ENCODE measurements around the gene KIR3DL2. TPM values are rescaled to one million over a fixed set of nuclear protein-coding genes. Genes with fewer than 3 reads are reported as not detected.
"Not testable (repeated sequence)": the region's sequence is repeated elsewhere in the genome, so short reads cannot be mapped to it uniquely, and the experiment has no call there.

The KIR3DL2 gene
- total RNA-seq, 1 donor from 2014 or later = not detected

DNA sequence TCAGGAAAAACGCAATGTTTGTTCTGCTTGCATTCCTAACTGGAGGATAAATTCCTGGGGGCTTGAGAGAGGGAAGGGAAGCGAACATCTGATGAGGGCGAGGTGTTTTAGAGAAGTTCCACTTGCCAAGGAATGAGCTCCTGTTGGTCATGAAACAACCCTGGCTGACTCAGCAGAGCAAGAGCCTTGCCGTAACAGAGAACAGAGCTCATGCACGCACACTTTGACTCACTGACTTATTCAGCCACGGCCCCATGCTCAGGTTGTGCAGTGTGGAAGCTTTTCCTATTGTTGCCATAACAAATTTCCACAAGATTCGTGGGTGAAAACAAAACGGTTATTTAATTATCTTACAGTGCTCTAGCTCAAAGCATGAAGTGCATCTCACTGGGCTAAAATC is 7.1 kb upstream of the KIR3DL2 start:
- H3K27ac Mint-ChIP-seq; H3K4me3 ChIP-seq; H3F3A ChIP-seq (ENCODE audit: low read depth); DNase-seq (ENCODE audit: low spot score); H3K9ac ChIP-seq; H3K4me1 Mint-ChIP-seq; H3K79me2 ChIP-seq (ENCODE audit: low read depth); H3K27me3 ChIP-seq; H3K27me3 Mint-ChIP-seq (ENCODE audit: insufficient read depth, low read depth); H3K27ac ChIP-seq; H3K36me3 Mint-ChIP-seq; H2AFZ ChIP-seq (replicated peaks); H3K9me3 ChIP-seq (ENCODE audit: low read depth); H3K36me3 ChIP-seq; H3K4me2 ChIP-seq; H4K20me1 ChIP-seq (ENCODE audit: low read depth); H3K4me1 ChIP-seq; H3K4me3 Mint-ChIP-seq: not testable (repeated sequence)
- H3K9me3 Mint-ChIP-seq = peaks cover 11% of the 10 kb centered on the region

- no peak overlapping the region for H2AFZ ChIP-seq (replicated peaks)
- no peaks in the 10 kb centered on the region for H3K79me2 ChIP-seq (ENCODE audit: low read depth)
- no peaks in the 10 kb centered on the region for H3K4me1 ChIP-seq
- H3K27ac ChIP-seq = no peak overlapping the region
- H4K20me1 ChIP-seq (ENCODE audit: low read depth) = no peaks in the 10 kb centered on the region
- Mint-ChIP-seq H3K4me3 (no peak overlapping the region), H3K27me3 (ENCODE audit: insufficient read depth, low read depth) (peaks cover 3% of the 10 kb centered on the region), H3K9me3 (peaks cover 24% of the 10 kb centered on the region), H3K36me3 (no peaks in the 10 kb centered on the region), H3K27ac (no peak overlapping the region), H3K4me1 (no peaks in the 10 kb centered on the region)
- no peak for TF ChIP-seq EZH2phosphoT487 (IDR thresholded peaks at IDR 0.05)
- no peak for TF ChIP-seq CTCF (IDR thresholded peaks at IDR 0.05)
- no peak for TF ChIP-seq EZH2 (IDR thresholded peaks at IDR 0.05)
- no peak overlapping the region for H3K4me2 ChIP-seq
- no peaks in the 10 kb centered on the region for H3K36me3 ChIP-seq
- DNase-seq (ENCODE audit: low spot score) = no peak
- H3K9me3 ChIP-seq (ENCODE audit: low read depth) = no peaks in the 10 kb centered on the region
- H3K9ac ChIP-seq = no peak overlapping the region
- H3K4me3 ChIP-seq = no peak overlapping the region
- no peaks in the 10 kb centered on the region for H3F3A ChIP-seq (ENCODE audit: low read depth)
- no peaks in the 10 kb centered on the region for H3K27me3 ChIP-seq
Measured at GRCh38 chr19:54850930-54851329, 687 bp downstream of the KIR3DL2 start.

DNA sequence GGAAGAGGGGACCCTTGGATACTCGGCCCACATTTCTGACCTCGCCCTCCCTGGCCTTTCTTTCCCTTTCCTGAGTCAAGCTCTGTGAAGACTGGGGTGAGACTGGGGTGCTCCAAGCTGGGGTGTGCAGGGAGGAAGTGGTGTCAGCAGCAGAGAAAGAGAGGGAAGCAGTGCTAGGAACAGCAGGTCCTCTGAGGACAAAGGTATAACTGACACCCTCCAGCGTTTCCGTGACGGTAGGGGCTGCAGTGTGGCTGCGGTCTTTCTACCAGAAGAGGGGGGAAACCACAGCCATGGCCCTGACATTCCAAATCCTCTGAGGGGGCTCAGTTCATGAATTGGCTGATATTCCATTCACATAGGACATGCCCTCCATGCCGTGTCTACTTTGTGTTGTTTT is 1.1 kb downstream of the KIR3DL2 start:
- TF ChIP-seq CTCF (IDR thresholded peaks at IDR 0.05) (no peak), EZH2 (IDR thresholded peaks at IDR 0.05) (no peak), EZH2phosphoT487 (IDR thresholded peaks at IDR 0.05) (no peak)
- Mint-ChIP-seq H3K36me3 (no peaks in the 10 kb centered on the region), H3K27ac (no peak overlapping the region), H3K27me3 (ENCODE audit: insufficient read depth, low read depth) (peaks cover 3% of the 10 kb centered on the region), H3K4me3 (no peak overlapping the region), H3K9me3 (peaks cover 23% of the 10 kb centered on the region), H3K4me1 (no peaks in the 10 kb centered on the region)
- no peaks in the 10 kb centered on the region for H4K20me1 ChIP-seq (ENCODE audit: low read depth)
- no peak overlapping the region for H3K4me2 ChIP-seq
- H3K27ac ChIP-seq = no peak overlapping the region
- no peaks in the 10 kb centered on the region for H3K79me2 ChIP-seq (ENCODE audit: low read depth)
- no peak overlapping the region for H2AFZ ChIP-seq (replicated peaks)
- no peak overlapping the region for H3K9ac ChIP-seq
- no peaks in the 10 kb centered on the region for H3F3A ChIP-seq (ENCODE audit: low read depth)
- no peak for DNase-seq (ENCODE audit: low spot score)
- no peaks in the 10 kb centered on the region for H3K9me3 ChIP-seq (ENCODE audit: low read depth)
- H3K4me1 ChIP-seq = no peaks in the 10 kb centered on the region
- no peak overlapping the region for H3K4me3 ChIP-seq
- H3K27me3 ChIP-seq = no peaks in the 10 kb centered on the region
- H3K36me3 ChIP-seq = no peaks in the 10 kb centered on the region

DNA sequence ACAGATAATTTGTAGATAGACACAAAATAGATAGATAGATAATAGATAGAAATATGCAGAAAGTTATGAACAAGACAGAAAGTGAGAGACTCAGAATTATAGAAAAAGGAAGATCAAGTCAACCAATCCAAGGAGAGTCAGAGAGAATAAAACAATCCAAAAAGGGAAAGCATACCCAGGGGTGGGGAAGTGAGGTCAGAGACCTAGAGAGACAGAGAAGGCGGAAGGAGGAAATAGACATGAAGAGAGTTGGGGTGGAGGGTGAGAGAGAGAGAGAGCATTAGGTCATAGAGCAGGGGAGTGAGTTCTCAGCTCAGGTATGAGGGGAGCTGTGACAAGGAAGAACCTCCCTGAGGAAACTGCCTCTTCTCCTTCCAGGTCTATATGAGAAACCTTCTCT is 5.0 kb downstream of the KIR3DL2 start:
- H3F3A ChIP-seq (ENCODE audit: low read depth); H3K79me2 ChIP-seq (ENCODE audit: low read depth); H3K9me3 ChIP-seq (ENCODE audit: low read depth); H3K36me3 Mint-ChIP-seq; H3K36me3 ChIP-seq; H3K27me3 Mint-ChIP-seq (ENCODE audit: insufficient read depth, low read depth); DNase-seq (ENCODE audit: low spot score); H3K4me1 Mint-ChIP-seq; H3K4me3 ChIP-seq; H3K27ac Mint-ChIP-seq; H3K4me2 ChIP-seq; H2AFZ ChIP-seq (replicated peaks); H3K27ac ChIP-seq; H3K4me3 Mint-ChIP-seq; H4K20me1 ChIP-seq (ENCODE audit: low read depth); H3K4me1 ChIP-seq; H3K9ac ChIP-seq; H3K27me3 ChIP-seq: not testable (repeated sequence)
- H3K9me3 Mint-ChIP-seq = peaks cover 15% of the 10 kb centered on the region

GRCh38 chr19:54858476-54858875 is 8.2 kb downstream of the KIR3DL2 start:
- not testable (repeated sequence) for H3K9me3 ChIP-seq (ENCODE audit: low read depth); H3K9ac ChIP-seq; H4K20me1 ChIP-seq (ENCODE audit: low read depth); H3F3A ChIP-seq (ENCODE audit: low read depth); H3K27me3 Mint-ChIP-seq (ENCODE audit: insufficient read depth, low read depth); H3K36me3 ChIP-seq; H3K4me3 Mint-ChIP-seq; H2AFZ ChIP-seq (replicated peaks); H3K4me1 ChIP-seq; H3K27me3 ChIP-seq; H3K4me3 ChIP-seq; H3K36me3 Mint-ChIP-seq; H3K4me2 ChIP-seq; H3K9me3 Mint-ChIP-seq; H3K27ac ChIP-seq; H3K27ac Mint-ChIP-seq; DNase-seq (ENCODE audit: low spot score); H3K4me1 Mint-ChIP-seq; H3K79me2 ChIP-seq (ENCODE audit: low read depth)

DNA sequence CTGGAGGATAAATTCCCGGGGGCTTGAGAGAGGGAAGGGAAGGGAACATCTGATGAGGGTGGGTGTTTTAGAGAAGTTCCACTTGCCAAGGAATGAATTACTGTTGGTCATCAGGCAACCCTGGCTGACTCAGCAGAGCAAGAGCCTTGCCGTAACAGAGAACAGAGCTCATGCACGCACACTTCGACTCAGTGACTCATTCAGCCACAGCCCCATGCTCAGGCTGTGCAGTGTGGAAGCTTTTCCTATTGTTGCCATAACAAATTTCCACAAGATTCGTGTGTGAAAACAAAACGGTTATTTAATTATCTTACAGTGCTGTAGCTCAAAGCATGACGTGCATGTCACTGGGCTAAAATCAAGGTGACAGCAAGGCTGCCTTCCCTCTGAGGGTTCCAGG is 9.2 kb downstream of the KIR3DL2 start:
- H3F3A ChIP-seq (ENCODE audit: low read depth); H3K27ac ChIP-seq; H3K36me3 Mint-ChIP-seq; H3K79me2 ChIP-seq (ENCODE audit: low read depth); H4K20me1 ChIP-seq (ENCODE audit: low read depth); H3K36me3 ChIP-seq; H3K9me3 ChIP-seq (ENCODE audit: low read depth); H3K4me1 ChIP-seq; H3K27me3 ChIP-seq; H3K9ac ChIP-seq; H3K4me1 Mint-ChIP-seq; H3K4me3 Mint-ChIP-seq; H3K9me3 Mint-ChIP-seq; H3K4me2 ChIP-seq; H3K27me3 Mint-ChIP-seq (ENCODE audit: insufficient read depth, low read depth); H3K27ac Mint-ChIP-seq; H3K4me3 ChIP-seq; H2AFZ ChIP-seq (replicated peaks); DNase-seq (ENCODE audit: low spot score): not testable (repeated sequence)

DNA sequence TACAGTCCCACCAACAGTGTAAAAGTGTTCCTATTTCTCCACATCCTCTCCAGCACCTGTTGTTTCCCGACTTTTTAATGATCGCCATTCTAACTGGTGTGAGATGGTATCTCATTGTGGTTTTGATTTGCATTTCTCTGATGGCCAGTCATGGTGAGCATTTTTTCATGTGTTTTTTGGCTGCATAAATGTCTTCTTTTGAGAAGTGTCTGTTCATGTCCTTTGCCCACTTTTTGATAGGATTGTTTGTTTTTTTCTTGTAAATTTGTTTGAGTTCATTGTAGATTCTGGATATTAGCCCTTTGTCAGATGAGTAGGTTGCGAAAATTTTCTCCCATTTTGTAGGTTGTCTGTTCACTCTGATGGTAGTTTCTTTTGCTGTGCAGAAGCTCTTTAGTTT is 13.2 kb downstream of the KIR3DL2 start:
- not testable (repeated sequence) for H2AFZ ChIP-seq (replicated peaks); H3F3A ChIP-seq (ENCODE audit: low read depth); H4K20me1 ChIP-seq (ENCODE audit: low read depth); H3K36me3 Mint-ChIP-seq; H3K9ac ChIP-seq; H3K36me3 ChIP-seq; H3K4me1 ChIP-seq; H3K4me1 Mint-ChIP-seq; H3K9me3 ChIP-seq (ENCODE audit: low read depth); H3K27ac Mint-ChIP-seq; H3K4me3 ChIP-seq; H3K27me3 Mint-ChIP-seq (ENCODE audit: insufficient read depth, low read depth); H3K27ac ChIP-seq; H3K4me2 ChIP-seq; DNase-seq (ENCODE audit: low spot score); H3K27me3 ChIP-seq; H3K79me2 ChIP-seq (ENCODE audit: low read depth); H3K4me3 Mint-ChIP-seq
- peaks cover 11% of the 10 kb centered on the region for H3K9me3 Mint-ChIP-seq

Measured in neural progenitor cell (in vitro differentiated cells).